NCI-H1930 (cell line): ENCODE results near the gene CENPE.
"Not testable (repeated sequence)": the region's sequence is repeated elsewhere in the genome, so short reads cannot be mapped to it uniquely, and the experiment has no call there.

Source experiments
- DNase-seq, 2 experiments: peaks; one replicate each; lab custom pipeline; 2025; lab: John Stamatoyannopoulos, UW

CENPE gene, protein sequence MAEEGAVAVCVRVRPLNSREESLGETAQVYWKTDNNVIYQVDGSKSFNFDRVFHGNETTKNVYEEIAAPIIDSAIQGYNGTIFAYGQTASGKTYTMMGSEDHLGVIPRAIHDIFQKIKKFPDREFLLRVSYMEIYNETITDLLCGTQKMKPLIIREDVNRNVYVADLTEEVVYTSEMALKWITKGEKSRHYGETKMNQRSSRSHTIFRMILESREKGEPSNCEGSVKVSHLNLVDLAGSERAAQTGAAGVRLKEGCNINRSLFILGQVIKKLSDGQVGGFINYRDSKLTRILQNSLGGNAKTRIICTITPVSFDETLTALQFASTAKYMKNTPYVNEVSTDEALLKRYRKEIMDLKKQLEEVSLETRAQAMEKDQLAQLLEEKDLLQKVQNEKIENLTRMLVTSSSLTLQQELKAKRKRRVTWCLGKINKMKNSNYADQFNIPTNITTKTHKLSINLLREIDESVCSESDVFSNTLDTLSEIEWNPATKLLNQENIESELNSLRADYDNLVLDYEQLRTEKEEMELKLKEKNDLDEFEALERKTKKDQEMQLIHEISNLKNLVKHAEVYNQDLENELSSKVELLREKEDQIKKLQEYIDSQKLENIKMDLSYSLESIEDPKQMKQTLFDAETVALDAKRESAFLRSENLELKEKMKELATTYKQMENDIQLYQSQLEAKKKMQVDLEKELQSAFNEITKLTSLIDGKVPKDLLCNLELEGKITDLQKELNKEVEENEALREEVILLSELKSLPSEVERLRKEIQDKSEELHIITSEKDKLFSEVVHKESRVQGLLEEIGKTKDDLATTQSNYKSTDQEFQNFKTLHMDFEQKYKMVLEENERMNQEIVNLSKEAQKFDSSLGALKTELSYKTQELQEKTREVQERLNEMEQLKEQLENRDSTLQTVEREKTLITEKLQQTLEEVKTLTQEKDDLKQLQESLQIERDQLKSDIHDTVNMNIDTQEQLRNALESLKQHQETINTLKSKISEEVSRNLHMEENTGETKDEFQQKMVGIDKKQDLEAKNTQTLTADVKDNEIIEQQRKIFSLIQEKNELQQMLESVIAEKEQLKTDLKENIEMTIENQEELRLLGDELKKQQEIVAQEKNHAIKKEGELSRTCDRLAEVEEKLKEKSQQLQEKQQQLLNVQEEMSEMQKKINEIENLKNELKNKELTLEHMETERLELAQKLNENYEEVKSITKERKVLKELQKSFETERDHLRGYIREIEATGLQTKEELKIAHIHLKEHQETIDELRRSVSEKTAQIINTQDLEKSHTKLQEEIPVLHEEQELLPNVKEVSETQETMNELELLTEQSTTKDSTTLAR (N-terminal part only)

DNA sequence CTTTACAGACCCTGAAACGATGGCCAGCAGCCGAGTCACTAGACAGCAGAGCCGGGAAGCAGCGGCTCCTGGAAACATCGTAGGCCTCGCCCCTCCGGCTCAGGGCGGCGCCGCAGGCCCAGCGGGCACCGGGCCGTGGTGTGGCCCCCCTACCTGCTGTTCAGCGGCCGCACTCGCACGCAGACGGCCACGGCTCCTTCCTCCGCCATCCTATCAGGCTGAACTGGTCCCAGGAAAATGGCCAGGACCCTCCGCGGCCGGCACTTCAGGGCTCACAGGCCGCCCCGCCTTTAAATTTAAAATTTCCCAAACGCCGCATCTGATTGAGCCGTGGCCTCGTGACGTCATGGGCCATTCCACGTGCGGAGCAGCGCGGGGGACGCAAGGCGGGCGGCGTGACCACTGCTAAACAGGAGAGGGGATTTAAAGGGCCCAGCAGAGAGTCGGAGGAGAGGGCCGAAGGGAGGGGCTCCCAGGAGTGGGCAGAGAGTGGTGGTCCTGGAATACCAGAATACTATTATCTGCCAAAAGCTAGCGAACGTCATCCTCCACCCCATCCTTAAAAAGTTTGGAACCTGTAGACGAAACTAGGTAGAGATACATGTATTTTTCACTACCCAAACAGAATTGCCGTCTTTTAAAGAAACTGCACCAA, at the start of gene CENPE:
CENPE (minus strand) TSS at position 233 of the 655 bp plus-strand sequence; CDS start at position 209, 24 bp downstream.
- peak; percentile 67 to 79 for DNase-seq

DNA sequence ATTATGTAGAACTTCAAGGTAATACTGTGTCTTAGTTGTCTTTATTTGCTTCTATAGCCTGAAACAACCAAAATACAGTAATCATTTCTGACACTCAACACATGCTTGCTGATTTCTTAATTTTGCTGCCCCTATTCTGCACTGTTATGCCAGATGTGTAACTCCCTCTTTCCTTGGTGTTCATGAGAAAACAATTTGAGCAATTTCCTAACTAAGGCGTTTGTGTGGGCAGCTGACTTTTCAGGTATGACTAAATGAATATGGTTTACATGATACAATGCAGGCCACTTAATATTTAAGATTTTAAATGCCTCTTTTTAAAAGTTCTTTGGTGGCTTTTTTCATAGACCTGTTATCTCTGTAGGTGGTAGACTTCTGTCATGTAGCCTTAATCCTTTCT, 46.1 kb upstream of the CENPE start:
- no peak for DNase-seq

DNA sequence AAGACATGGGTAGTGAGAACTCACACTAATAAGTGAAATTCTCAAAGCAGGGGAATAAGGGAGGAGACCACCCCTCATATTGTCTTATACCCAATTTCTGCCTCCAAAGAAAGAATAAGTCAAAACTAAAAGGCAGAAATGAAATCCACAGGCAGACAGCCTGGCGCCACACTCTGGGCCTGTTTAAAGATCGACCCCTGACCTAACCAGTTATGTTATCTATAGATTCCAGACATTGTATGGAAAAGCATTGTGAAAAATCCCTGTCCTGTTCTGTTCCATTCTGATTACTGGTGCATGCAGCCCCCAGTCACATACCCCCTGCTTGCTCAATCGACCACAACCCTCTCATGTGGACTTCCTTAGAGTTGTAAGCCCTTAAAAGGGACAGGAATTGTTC, 32.8 kb upstream of the CENPE start:
- not testable (repeated sequence) for DNase-seq

DNA sequence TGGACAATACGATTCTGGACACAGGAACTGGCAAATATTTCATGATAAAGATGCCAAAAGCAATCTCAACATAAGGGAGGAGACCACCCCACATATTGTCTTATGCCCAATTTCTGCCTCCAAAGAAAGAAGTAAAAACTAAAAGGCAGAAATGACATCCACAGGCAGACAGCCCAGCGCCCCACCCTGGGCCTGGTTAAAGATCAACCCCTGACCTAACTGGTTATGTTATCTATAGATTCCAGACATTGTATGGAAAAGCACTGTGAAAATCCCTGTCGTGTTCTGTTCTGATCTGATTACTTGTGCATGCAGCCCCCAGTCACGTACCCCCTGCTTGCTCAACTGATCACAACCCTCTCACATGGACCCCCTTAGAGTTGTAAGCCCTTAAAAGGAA, 25.4 kb upstream of the CENPE start:
- DNase-seq, result not testable (repeated sequence)

DNA sequence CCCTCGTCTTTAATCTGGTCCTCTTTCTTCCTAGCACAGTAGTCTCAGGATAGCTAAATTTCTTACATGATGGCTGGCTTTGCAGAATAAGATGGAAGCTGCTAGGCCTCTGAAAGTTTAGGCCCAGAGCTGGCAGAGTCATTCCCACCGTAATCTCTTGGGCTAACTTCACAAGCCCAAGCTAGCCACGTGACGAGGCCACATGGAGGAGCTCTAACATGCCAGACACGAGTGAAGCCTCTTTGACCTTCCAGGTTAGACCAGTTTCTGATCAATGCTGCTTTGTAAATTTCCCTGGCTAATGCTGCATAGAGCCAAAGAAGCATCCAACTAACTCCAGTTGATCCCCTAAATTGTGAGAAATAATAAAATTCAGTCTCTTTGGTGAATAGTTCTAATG, 9.5 kb upstream of the CENPE start:
- DNase-seq, result peak in 1 of 2 experiments; percentile 19

DNA sequence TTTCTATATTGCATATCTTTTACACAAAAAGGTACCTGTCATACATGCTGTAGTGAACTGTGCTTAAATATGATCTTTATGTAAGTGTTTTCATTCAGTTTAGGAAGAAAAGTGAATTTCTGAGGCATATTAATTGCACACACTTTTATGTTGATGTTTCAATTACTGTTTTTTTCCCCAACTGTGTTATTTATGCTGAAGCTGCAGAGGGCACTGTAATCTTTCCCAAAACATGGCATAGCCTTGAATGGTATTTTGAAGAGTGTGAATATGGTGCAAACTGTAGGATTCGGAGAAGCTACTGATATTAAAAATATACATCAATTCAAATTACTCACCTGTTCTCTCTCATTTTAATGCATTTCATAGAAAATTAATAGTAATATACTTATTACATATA, 6.0 kb upstream of the CENPE start:
- DNase-seq, result no peak

DNA sequence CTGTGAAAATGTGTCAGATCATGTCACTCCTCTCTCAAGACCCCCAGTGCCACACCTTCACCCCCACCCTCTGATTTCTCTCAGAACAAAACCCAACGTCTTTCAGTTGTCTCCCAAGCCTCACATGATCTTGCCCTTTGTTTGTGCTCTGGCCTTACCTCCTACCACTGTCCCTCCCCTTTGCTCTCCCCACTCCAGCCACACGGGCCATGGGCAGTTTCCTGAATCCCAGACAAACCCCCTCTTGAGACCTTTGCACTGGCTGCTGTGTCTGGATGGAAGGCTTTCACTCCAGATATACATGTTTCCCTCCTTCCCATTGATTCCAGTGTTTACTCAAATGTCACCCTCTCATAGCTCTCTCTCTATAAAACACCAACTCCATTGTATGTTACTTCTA, 3.6 kb upstream of the CENPE start:
- no peak for DNase-seq

DNA sequence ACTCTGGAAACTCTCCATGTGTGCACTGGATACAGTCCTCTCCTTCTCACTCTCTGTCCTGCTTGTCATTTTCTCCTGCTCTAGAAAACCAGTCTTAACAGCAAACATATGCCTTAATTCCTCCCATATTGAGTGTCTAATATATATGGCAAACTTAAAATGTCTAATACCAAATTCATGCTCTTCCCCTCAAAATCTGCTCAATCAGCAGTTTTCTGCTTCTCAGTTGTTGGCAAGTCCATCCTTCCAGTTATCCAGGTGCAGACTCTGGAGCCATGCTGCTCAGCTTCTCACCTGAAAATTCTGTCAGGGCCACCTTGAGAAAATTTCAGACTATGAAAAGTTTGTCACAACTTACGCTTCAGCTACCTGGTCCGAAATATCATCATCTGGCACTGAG, 3.1 kb upstream of the CENPE start:
- DNase-seq, result no peak

DNA sequence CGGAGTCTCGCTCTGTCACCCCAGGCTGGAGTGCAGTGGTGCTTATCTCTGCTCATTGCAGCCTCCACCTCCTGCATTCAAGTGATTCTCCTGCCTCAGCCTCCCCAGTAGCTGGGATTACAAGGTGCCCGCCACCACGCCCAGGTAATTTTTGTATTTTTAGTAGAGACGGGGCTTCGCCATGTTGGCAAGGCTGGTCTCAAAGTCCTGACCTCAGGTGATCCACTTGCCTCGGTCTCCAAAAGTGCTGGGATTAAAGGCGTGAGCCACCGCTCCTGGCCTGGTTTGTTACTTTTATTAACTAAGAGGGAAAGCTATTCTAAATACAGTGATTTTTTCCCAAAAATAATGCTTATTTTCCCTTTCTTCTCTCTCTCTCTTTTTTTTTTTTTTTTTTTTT, 866 bp upstream of the CENPE start:
- no peak for DNase-seq

DNA sequence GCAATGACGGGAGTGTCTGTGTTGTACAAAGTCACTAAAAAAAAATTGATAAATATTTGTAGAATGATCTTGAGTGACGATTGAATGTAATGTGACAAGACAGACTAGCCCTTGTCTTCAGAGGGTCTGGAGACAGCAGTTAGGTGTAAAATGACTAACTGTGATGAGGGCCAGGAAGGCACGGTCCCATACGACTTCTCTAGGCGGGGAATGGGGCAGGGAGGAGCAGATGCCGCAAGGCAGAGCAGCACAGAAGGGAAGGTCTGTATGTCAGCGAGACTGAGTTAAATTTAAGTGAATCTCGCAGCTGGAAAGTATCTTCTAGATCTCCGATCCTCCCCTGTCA, 405 bp downstream of the CENPE start:
- no peak for DNase-seq

DNA sequence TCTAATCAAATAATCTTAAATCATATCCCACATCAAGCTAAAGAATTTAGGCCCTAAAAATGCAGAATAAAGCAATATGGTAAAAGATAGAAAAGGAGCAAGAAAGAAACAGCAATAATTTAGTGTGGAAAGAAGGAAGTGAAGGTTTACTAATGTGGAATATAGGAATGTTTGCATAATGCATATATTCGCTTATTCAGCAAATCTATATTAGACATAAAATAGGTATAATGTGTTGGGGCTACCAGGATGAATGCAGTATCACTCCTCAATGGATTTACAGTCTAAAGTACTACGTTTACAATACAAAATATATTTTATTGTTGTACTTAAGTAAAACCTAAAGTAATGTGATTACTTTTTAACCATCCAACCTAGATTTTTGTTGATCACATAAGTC, 4.7 kb downstream of the CENPE start:
- no peak for DNase-seq

DNA sequence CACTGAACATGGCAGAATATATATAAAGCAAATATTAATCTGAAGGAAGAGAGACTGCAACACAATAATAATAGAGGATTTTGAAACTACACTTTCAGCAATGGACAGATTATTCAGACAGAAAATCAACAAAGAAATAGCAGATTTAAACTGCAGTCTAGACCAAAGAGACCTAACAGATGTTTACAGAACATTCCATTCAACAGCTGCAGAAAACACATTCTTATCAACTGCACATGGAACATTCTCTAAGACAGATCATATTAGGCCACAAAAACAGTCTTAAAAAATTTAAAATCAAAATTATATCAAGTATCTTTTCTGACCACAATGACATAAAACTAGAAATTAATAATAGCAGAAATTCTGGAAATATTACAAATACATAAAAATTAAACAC, 27.1 kb downstream of the CENPE start:
- DNase-seq, result no peak

DNA sequence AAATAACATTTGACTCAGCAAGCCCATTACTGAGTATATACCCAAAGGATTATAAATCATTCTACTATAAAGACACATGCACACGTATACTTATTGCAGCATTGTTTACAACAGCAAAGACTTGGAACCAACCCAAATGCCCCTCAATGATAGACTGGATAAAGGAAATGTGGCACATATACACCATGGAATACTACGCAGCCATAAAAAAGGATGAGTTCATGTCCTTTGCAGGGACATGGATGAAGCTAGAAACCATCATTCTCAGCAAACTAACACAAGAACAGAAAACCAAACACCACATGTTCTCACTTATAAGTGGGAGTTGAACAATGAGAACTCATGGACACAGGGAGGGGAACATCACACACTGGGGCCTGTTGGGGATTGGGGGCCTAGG, 28.4 kb downstream of the CENPE start:
- DNase-seq, result not testable (repeated sequence)

DNA sequence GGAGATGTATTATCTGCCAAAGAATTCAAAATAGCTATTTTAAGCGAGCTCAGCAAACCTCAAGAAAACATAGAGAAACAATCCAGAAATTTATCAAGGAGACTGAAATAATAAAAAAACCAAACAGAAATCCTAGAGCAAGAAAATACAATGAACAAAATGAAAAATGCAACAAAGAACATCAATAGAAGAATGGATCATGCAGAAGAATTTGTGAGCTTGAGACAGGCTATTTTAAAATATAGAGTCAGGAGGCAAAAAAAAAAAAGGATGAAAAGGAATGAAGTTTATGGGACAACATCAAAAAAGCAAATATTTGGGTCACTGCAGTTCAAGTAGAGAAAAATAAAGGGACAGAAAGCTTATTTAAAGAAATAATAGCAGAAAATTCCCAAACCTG, 29.1 kb downstream of the CENPE start:
- DNase-seq, result no peak

DNA sequence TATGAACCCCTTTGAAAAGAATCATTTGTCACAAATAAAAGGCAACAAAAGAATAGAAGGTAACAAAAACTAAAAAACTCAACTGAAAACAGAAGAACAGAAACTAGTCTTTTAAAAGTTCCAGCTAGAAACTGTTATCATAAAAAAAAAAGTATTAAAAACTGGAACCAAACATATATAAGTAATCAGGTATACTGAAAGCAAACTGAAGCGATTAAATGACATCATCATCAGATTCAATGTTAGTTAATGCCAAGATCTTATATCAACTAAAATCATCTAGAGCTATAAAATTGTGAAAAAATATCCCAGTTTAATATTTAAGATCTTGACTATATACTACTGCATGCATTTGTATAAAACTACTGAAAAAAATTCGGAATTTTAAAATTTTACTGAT, 36.0 kb downstream of the CENPE start:
- DNase-seq, result no peak

DNA sequence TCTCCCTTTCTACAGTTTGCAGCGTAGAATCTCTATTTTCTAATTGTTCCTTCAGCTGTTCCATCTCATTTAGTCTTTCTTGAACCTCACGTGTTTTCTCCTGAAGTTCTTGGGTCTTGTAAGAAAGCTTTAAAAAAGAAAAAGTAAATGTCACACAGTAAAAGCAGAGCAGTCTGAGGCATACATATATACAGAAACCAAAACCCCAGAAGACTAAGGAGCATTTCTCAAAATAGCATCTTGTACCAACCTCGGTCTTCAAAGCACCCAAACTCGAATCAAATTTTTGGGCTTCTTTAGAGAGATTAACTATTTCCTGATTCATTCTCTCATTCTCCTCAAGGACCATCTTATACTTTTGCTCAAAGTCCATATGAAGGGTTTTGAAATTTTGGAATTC, 39.4 kb downstream of the CENPE start:
- no peak for DNase-seq

DNA sequence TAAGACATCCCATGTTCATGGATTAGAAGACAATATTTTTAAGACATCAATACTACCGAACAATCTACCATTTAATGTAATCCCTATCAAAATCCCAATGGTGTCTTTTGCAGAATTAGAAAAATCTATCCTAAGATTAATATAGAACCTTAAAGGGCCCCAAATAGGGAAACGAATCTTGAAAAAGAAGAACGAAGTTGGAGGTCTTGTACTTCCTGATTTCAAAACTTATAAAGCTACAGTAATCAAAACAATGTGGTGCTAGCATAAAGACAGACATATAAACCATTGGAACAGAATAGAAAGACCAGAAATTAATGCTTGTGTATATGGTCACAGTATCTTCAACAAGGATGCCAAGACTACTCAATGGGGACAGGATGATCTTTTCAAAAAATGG, 42.0 kb downstream of the CENPE start:
- no peak for DNase-seq

DNA sequence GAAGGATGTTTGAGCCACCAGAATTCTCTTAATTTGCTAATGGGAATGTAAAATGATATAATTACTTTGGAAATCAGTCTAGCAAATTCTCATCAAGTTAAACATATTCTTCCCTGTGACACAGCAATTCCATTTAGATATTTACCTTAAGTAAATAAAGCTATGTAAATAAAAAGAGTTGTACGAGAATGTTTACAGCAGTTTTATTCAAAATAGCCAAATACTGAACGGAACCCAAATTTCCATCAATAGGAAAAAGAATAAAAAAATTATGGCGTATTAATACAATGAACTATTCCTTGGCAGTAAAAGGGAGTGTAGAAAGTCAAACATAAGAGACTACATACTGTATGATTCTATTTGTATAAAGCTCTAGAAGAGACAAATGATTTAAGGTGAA, 45.8 kb downstream of the CENPE start:
- no peak for DNase-seq

DNA sequence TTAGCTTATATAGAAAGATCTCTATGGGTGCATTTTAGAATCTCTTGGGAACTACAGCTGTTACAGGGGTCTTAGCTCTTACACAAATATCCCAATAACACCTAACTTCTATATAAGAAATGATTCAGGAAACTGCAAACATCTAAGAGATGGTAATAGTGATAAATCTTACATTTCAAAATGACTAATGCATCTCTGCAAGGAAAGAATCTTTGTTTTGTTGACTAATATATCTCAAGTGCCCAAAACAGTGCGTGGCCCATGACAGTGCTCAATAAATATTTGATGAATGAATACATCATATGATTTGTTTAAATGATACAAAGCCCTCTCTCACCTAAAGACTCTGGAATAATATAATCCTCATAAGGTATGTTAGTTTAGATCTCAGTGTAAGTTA, 47.5 kb downstream of the CENPE start:
- no peak for DNase-seq

DNA sequence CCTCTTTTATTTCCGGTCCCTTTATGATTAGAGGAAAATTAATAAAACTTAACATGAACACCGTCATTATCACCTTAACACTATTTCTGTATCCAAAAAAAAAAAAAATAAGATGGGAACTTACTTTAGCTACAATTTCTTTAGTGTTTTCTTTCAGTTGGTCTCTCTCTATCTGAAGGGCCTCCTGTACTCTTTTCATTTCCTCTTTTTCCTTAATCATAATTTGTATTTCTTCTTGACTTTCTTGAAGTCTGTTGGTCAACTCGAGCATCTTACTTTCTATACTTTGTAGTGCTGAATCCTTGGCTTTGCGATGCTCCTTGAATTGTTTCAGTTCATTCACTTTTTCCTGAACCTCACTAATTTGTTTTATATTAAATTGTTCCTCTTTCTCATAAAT, 53.2 kb downstream of the CENPE start:
- no peak for DNase-seq

DNA sequence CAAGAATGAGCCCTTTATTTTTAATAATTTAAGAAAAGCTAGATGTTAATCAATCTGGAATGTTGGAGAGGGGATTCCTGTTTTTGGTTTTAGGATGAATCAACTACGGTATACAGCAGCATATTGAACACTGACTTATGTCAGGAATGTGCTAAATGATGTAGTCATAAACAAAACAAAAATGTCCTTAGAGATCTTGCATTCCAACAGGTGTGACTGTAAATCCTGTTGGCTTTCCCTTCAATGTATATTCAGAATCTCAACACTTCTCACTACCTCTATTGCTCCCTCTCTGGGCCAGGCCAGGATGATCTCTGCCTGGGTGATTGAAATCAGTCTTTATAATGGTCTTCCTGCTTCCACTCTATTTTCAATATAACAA, 60.7 kb downstream of the CENPE start:
- DNase-seq, result no peak
